ENCODE measurements around the gene ZNF362.

The ZNF362 gene

DNA sequence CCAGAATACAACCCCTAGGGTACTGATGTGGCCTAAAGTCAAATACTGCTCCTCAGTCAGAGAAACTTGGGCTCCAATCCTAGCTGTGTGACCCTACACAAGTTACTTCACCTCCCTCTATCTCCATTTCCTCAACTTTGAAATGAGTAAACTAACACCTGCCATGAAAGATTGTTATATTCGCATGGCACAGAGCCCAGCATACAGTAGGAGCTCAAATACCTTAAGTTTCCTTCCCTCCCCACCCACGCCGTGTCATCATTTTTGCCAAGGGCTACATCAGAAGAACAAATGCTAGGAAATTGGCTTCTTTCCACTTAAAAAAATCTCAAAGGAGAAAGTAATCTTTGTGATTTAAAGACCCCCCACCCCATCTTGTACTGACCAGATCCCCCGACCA is 22.2 kb upstream of the ZNF362 start:
- no peak for TF ChIP-seq RAD21 (IDR thresholded peaks at IDR 0.05; ENCODE audit: low read depth)
- TF ChIP-seq, protein P1, sequence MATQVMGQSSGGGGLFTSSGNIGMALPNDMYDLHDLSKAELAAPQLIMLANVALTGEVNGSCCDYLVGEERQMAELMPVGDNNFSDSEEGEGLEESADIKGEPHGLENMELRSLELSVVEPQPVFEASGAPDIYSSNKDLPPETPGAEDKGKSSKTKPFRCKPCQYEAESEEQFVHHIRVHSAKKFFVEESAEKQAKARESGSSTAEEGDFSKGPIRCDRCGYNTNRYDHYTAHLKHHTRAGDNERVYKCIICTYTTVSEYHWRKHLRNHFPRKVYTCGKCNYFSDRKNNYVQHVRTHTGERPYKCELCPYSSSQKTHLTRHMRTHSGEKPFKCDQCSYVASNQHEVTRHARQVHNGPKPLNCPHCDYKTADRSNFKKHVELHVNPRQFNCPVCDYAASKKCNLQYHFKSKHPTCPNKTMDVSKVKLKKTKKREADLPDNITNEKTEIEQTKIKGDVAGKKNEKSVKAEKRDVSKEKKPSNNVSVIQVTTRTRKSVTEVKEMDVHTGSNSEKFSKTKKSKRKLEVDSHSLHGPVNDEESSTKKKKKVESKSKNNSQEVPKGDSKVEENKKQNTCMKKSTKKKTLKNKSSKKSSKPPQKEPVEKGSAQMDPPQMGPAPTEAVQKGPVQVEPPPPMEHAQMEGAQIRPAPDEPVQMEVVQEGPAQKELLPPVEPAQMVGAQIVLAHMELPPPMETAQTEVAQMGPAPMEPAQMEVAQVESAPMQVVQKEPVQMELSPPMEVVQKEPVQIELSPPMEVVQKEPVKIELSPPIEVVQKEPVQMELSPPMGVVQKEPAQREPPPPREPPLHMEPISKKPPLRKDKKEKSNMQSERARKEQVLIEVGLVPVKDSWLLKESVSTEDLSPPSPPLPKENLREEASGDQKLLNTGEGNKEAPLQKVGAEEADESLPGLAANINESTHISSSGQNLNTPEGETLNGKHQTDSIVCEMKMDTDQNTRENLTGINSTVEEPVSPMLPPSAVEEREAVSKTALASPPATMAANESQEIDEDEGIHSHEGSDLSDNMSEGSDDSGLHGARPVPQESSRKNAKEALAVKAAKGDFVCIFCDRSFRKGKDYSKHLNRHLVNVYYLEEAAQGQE (IDR thresholded peaks at IDR 0.05; ENCODE audit: low read depth): no peak
- no peak for TF ChIP-seq ZBTB7A (IDR thresholded peaks at IDR 0.05; ENCODE audit: low read depth)
- TF ChIP-seq YY1 (IDR thresholded peaks at IDR 0.05; ENCODE audit: low read depth): no peak
- no peak for TF ChIP-seq TAF1 (IDR thresholded peaks at IDR 0.05; ENCODE audit: low read depth)
- TF ChIP-seq EGR1 (IDR thresholded peaks at IDR 0.05): no peak
- TF ChIP-seq, protein P2, sequence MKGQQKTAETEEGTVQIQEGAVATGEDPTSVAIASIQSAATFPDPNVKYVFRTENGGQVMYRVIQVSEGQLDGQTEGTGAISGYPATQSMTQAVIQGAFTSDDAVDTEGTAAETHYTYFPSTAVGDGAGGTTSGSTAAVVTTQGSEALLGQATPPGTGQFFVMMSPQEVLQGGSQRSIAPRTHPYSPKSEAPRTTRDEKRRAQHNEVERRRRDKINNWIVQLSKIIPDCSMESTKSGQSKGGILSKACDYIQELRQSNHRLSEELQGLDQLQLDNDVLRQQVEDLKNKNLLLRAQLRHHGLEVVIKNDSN (IDR thresholded peaks at IDR 0.05): no peak
- no peak for TF ChIP-seq TCF12 (IDR thresholded peaks at IDR 0.05; ENCODE audit: low read depth)

DNA sequence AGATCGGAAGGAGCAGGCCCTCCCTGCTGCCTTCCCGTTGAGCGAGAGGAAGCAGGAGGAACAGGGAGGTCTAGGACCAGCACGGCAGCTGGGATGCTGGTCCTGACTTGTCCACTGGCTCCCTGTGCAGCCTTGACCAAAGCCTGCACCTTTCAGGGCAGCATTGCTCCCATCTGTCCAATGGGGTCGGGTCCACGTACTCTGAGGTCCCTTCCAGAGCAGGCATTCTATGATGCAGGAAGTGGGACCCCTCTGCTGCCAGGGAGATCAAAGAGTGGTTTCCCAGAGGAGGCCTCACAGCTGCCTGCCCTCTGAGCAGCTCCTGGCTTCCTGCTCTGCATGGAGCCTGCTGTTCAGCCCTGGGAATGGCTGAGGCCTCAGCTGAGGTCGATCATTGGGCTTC is 21.7 kb upstream of the ZNF362 start:
- no peak for TF ChIP-seq TAF1 (IDR thresholded peaks at IDR 0.05; ENCODE audit: low read depth)
- TF ChIP-seq TCF12 (IDR thresholded peaks at IDR 0.05; ENCODE audit: low read depth): no peak
- TF ChIP-seq, protein P3, sequence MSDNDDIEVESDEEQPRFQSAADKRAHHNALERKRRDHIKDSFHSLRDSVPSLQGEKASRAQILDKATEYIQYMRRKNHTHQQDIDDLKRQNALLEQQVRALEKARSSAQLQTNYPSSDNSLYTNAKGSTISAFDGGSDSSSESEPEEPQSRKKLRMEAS (IDR thresholded peaks at IDR 0.05): no peak
- no peak for TF ChIP-seq EP300 (IDR thresholded peaks at IDR 0.05; ENCODE audit: borderline replicate concordance)
- TF ChIP-seq ZBTB7A (IDR thresholded peaks at IDR 0.05; ENCODE audit: low read depth): no peak
- TF ChIP-seq TEAD4 (IDR thresholded peaks at IDR 0.05): no peak
- no peak for TF ChIP-seq CEBPB (IDR thresholded peaks at IDR 0.05)
- TF ChIP-seq, protein P2 (IDR thresholded peaks at IDR 0.05): no peak
- TF ChIP-seq YY1 (IDR thresholded peaks at IDR 0.05; ENCODE audit: low read depth): no peak
- TF ChIP-seq NFIC (IDR thresholded peaks at IDR 0.05): no peak
- no peak for TF ChIP-seq CREB1 (IDR thresholded peaks at IDR 0.05; ENCODE audit: low read depth)
- TF ChIP-seq, protein P1 (IDR thresholded peaks at IDR 0.05; ENCODE audit: low read depth): no peak
- no peak for TF ChIP-seq EGR1 (IDR thresholded peaks at IDR 0.05)
- TF ChIP-seq FOXM1 (IDR thresholded peaks at IDR 0.05; ENCODE audit: borderline replicate concordance, low read depth): no peak
- TF ChIP-seq RAD21 (IDR thresholded peaks at IDR 0.05; ENCODE audit: low read depth): no peak

DNA sequence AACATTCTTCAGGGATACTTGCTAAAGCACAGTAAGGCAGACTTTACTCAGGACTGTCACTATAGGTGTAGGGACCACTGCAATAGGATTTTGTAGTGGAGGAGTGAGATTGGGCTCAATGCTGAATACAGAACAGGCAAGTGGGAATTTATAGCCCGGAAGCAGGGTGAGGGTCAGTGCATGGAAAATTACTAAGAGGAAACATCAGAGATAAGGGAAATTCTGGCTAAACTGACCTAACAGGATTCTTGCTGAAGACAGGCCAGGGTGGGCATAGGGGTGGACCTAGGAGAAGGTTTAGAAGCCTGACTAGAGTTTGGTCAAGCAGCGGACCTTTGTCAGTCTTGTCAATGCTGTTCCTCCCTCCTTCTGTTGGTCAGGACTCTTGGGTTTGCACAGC is 20.8 kb upstream of the ZNF362 start:
- TF ChIP-seq CREB1 (IDR thresholded peaks at IDR 0.05; ENCODE audit: low read depth): no peak
- no peak for TF ChIP-seq FOXM1 (IDR thresholded peaks at IDR 0.05; ENCODE audit: borderline replicate concordance, low read depth)
- TF ChIP-seq TCF12 (IDR thresholded peaks at IDR 0.05; ENCODE audit: low read depth): no peak
- TF ChIP-seq, protein P1 (IDR thresholded peaks at IDR 0.05; ENCODE audit: low read depth): no peak
- TF ChIP-seq CEBPB (IDR thresholded peaks at IDR 0.05): no peak
- TF ChIP-seq ZBTB7A (IDR thresholded peaks at IDR 0.05; ENCODE audit: low read depth): no peak
- TF ChIP-seq YY1 (IDR thresholded peaks at IDR 0.05; ENCODE audit: low read depth): no peak
- TF ChIP-seq TAF1 (IDR thresholded peaks at IDR 0.05; ENCODE audit: low read depth): no peak
- no peak for TF ChIP-seq EGR1 (IDR thresholded peaks at IDR 0.05)
- TF ChIP-seq RAD21 (IDR thresholded peaks at IDR 0.05; ENCODE audit: low read depth): no peak
- TF ChIP-seq, protein P2 (IDR thresholded peaks at IDR 0.05): no peak
- no peak for TF ChIP-seq NFIC (IDR thresholded peaks at IDR 0.05)
- TF ChIP-seq, protein P3 (IDR thresholded peaks at IDR 0.05): no peak
- no peak for TF ChIP-seq EP300 (IDR thresholded peaks at IDR 0.05; ENCODE audit: borderline replicate concordance)
- TF ChIP-seq TEAD4 (IDR thresholded peaks at IDR 0.05): no peak

DNA sequence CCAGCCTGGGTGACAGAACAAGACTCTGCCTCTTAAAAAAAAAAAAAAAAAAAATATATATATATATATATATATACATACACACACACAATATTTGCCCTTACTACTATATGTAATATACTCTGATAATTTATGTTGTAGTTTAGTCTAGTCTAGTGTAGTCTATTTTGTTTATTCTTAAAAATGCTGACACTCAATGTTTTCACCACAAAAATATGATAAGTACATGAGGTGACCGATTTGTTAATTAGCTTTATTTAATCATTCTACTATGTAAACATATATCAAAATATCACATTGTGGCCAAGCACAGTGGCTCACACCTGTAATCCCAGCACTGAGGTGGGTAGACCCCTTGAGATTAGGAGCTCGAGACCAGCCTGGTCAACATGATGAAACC is 19.8 kb upstream of the ZNF362 start:
- TF ChIP-seq TEAD4 (IDR thresholded peaks at IDR 0.05): no peak
- no peak for TF ChIP-seq YY1 (IDR thresholded peaks at IDR 0.05; ENCODE audit: low read depth)
- TF ChIP-seq CEBPB (IDR thresholded peaks at IDR 0.05): no peak
- TF ChIP-seq ZBTB7A (IDR thresholded peaks at IDR 0.05; ENCODE audit: low read depth): no peak
- TF ChIP-seq, protein P1 (IDR thresholded peaks at IDR 0.05; ENCODE audit: low read depth): no peak
- TF ChIP-seq, protein P2 (IDR thresholded peaks at IDR 0.05): no peak
- TF ChIP-seq, protein P3 (IDR thresholded peaks at IDR 0.05): no peak
- no peak for TF ChIP-seq TAF1 (IDR thresholded peaks at IDR 0.05; ENCODE audit: low read depth)
- no peak for TF ChIP-seq CREB1 (IDR thresholded peaks at IDR 0.05; ENCODE audit: low read depth)
- no peak for TF ChIP-seq RAD21 (IDR thresholded peaks at IDR 0.05; ENCODE audit: low read depth)
- TF ChIP-seq TCF12 (IDR thresholded peaks at IDR 0.05; ENCODE audit: low read depth): no peak
- no peak for TF ChIP-seq EP300 (IDR thresholded peaks at IDR 0.05; ENCODE audit: borderline replicate concordance)
- TF ChIP-seq FOXM1 (IDR thresholded peaks at IDR 0.05; ENCODE audit: borderline replicate concordance, low read depth): no peak
- TF ChIP-seq NFIC (IDR thresholded peaks at IDR 0.05): no peak
- no peak for TF ChIP-seq EGR1 (IDR thresholded peaks at IDR 0.05)

Data from Ishikawa (cell line).